A549 treated with AZD2906 at 1 μM for 4 hours (cell line): Measurements from ENCODE around the gene FN3KRP. TPM values are rescaled to one million over a fixed set of nuclear protein-coding genes. Genes with fewer than 3 reads are reported as not detected.

ENCODE experiments used
- total RNA-seq: library from RNA; stranded (reverse); fragments of 200-300 nt; extraction: Qiagen RNA extraction; gene quantifications from 5 replicates; pipeline ENCODE4 v1.2.3, GENCODE V29; 2022

FN3KRP gene, protein sequence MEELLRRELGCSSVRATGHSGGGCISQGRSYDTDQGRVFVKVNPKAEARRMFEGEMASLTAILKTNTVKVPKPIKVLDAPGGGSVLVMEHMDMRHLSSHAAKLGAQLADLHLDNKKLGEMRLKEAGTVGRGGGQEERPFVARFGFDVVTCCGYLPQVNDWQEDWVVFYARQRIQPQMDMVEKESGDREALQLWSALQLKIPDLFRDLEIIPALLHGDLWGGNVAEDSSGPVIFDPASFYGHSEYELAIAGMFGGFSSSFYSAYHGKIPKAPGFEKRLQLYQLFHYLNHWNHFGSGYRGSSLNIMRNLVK
- 68.3 to 70.4 TPM (median 69.8 TPM) in 5 replicates for total RNA-seq

GRCh38 chr17:82716203-82717010 is at the start of gene FN3KRP:
TSS of gene FN3KRP (plus strand) at chr17:82716706. CDS start at chr17:82716756, 50 bp downstream.

GRCh38 chr17:82698065-82698973 is 18.2 kb upstream of the FN3KRP start, which contains the start of gene RAB40B:
TSS of gene RAB40B (minus strand) at chr17:82698698. CDS start at chr17:82698596, 102 bp downstream.

GRCh38 chr17:82734987-82735866 is 18.7 kb downstream of the FN3KRP start, which contains the start of gene FN3K:
TSS of gene FN3K (plus strand) at chr17:82735615. CDS start at chr17:82735637, 22 bp downstream.

DNA sequence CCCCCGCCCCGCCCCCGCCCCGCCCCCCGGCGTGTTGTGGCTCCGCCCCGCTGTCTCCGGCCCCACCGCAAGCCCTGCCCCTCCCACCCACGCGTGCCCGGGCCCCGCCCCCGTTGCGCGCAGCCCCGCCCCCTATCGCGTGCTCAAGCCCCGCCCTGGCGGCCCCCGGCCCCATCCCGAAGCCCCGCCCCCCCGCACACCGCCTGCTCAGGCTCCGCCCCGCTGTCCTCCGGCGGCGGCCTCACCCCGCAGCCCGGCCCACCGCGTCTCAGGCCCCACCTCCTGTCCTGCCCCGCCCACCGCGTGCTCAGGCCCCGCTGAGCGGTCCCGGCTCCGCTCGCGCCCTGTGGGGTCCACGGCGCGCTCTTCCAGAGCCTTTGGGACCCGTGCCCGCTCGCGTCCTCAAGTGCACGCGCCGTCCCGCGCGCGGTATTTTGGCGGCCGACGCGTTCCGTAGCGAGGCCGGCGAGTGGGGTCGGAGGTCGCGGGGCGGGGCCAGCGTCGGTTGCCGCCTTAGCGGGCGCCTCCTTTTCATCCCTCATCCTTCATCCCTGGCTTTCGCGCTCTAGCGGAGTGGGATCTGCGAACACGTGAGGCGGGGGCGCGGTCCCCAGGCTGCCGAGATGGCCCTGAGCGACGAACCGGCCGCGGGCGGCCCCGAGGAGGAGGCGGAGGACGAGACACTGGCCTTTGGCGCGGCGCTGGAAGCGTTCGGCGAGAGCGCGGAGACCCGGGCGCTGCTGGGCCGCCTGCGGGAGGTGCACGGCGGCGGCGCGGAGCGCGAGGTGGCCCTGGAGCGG is 35.3 kb downstream of the FN3KRP start, which contains the start of gene TBCD:
Gene TBCD, plus strand, starts transcription at position 495 of the 800 bp plus-strand sequence. Its CDS starts 129 bp downstream, at position 624.

Other genes starting within 250 kb of the FN3KRP start
- 47.8 to 55.7 TPM (median 52.0 TPM) in 5 replicates for gene FOXK2, start 197.0 kb upstream of the FN3KRP start, total RNA-seq
- gene WDR45B, start 68.3 kb upstream of the FN3KRP start, total RNA-seq: 87.3 to 99.0 TPM (median 91.0 TPM) in 5 replicates
- gene RAB40B, start 18.0 kb upstream of the FN3KRP start, total RNA-seq: 16.1 to 19.4 TPM (median 17.5 TPM) in 5 replicates
- 7.5 to 10.1 TPM (median 9.2 TPM) in 5 replicates for gene FN3K, start 18.9 kb downstream of the FN3KRP start, total RNA-seq
- gene TBCD, start 35.4 kb downstream of the FN3KRP start, total RNA-seq: 60.6 to 79.3 TPM (median 76.6 TPM) in 5 replicates
- gene ZNF750, start 123.3 kb downstream of the FN3KRP start, total RNA-seq: 0.02 to 0.03 TPM in 2 of 5 replicates, not detected in the others